Measurements from ENCODE around the gene ARTN.

GRCh38 chr1:43986712-43987111, 53.1 kb downstream of the ARTN start:
- TF ChIP-seq ZNF274 (IDR thresholded peaks at IDR 0.05; ENCODE audit: low read depth, low read length) = no peak
- no peak for TF ChIP-seq YY1 (IDR thresholded peaks at IDR 0.05; ENCODE audit: insufficient read depth, insufficient read length)
